SK-N-SH treated with all-trans-retinoic acid at 6 μM for 48 hours (cell line): ENCODE measurements around the gene RUNX3.

ENCODE experiments used
- OSR1 ChIP-seq: fragments of 250-450 bp; sonication (Bioruptor Pico); IDR thresholded peaks from 2 replicates; pipeline ENCODE4 v1.8.0; 2022; ENCODE audit warnings: moderate library complexity, mild to moderate bottlenecking, inconsistent platforms
- RARB ChIP-seq: fragments of 250-450 bp; sonication (Bioruptor Pico); IDR thresholded peaks from 2 replicates; pipeline ENCODE4 v1.8.0; 2021; ENCODE audit warnings: mild to moderate bottlenecking, moderate library complexity
- SNAI2 ChIP-seq: fragments of 250-450 bp; sonication (Bioruptor Pico); IDR thresholded peaks from 2 replicates; pipeline ENCODE4 v1.5.0; 2020; ENCODE audit warnings: mild to moderate bottlenecking, moderate library complexity
- TF ChIP-seq, protein P1 (sequence below): fragments of 250-450 bp; sonication (Bioruptor Pico); IDR thresholded peaks from 2 replicates; pipeline ENCODE4 v1.8.0; 2020; ENCODE audit warnings: mild to moderate bottlenecking, moderate library complexity, borderline replicate concordance
- TF ChIP-seq, protein P2 (sequence below): fragments of 250-450 bp; sonication (Bioruptor Pico); IDR thresholded peaks from 2 replicates; pipeline ENCODE4 v1.5.1; 2020; ENCODE audit warnings: low read depth, mild to moderate bottlenecking, moderate library complexity

DNA sequence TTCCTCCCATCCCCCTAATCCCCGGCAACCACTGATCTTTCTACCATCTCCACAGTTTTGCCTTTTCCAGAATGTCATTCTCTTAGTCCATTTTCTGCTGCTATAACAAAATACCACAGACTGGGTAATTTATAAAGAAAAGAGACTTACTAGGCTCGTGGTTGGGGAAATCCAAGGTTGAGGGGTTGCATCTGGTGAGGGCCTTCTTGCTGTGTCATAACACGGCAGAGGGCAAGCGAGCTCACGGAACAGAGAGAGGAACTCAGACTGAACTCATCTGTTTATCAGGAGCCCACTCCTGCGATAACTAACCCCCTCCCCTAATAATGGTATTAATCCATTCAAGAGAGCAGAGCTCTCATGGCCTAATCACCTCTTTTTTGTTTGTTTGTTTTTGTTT, 52.0 kb downstream of the RUNX3 start:
- TF ChIP-seq, protein P1, sequence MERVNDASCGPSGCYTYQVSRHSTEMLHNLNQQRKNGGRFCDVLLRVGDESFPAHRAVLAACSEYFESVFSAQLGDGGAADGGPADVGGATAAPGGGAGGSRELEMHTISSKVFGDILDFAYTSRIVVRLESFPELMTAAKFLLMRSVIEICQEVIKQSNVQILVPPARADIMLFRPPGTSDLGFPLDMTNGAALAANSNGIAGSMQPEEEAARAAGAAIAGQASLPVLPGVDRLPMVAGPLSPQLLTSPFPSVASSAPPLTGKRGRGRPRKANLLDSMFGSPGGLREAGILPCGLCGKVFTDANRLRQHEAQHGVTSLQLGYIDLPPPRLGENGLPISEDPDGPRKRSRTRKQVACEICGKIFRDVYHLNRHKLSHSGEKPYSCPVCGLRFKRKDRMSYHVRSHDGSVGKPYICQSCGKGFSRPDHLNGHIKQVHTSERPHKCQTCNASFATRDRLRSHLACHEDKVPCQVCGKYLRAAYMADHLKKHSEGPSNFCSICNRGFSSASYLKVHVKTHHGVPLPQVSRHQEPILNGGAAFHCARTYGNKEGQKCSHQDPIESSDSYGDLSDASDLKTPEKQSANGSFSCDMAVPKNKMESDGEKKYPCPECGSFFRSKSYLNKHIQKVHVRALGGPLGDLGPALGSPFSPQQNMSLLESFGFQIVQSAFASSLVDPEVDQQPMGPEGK (CRISPR knock-in tag): no peak
- no peak for TF ChIP-seq RARB (CRISPR knock-in tag)
- TF ChIP-seq OSR1 (CRISPR knock-in tag): no peak
- no peak for TF ChIP-seq SNAI2 (CRISPR knock-in tag)
- TF ChIP-seq, protein P2, sequence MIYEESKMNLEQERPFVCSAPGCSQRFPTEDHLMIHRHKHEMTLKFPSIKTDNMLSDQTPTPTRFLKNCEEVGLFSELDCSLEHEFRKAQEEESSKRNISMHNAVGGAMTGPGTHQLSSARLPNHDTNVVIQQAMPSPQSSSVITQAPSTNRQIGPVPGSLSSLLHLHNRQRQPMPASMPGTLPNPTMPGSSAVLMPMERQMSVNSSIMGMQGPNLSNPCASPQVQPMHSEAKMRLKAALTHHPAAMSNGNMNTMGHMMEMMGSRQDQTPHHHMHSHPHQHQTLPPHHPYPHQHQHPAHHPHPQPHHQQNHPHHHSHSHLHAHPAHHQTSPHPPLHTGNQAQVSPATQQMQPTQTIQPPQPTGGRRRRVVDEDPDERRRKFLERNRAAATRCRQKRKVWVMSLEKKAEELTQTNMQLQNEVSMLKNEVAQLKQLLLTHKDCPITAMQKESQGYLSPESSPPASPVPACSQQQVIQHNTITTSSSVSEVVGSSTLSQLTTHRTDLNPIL (CRISPR knock-in tag): no peak
